Duodenal mucosa (tissue), 2 donors: ENCODE data around the gene HM13.
A peak's percentile ranks its signal among the peaks of the same experiment; 100 is the strongest.
"Not testable (repeated sequence)": the region's sequence is repeated elsewhere in the genome, so short reads cannot be mapped to it uniquely, and the experiment has no call there.

ENCODE experiments used
- H3K27ac ChIP-seq: one replicate; pipeline ENCODE4 v1.7.0; 2013; ENCODE audit warnings: low read depth, low read length
- H3K27me3 ChIP-seq, 2 donors: one replicate each; pipeline ENCODE4 v1.7.0; 2013; ENCODE audit warnings: low read length in 2 of 2, control low read depth in 1 of 2; ENCODE audit not compliant: insufficient read depth in 2 of 2, control insufficient read depth in 1 of 2
- H3K36me3 ChIP-seq, 2 donors: one replicate each; pipeline ENCODE4 v1.7.0; 2013; ENCODE audit warnings: low read length in 2 of 2, control low read depth in 1 of 2; ENCODE audit not compliant: insufficient read depth in 2 of 2, control insufficient read depth in 1 of 2
- H3K4me1 ChIP-seq, 2 donors: one replicate each; pipeline ENCODE4 v1.7.0; 2013; ENCODE audit warnings: low read length in 2 of 2, control low read depth in 1 of 2; ENCODE audit not compliant: insufficient read depth in 2 of 2, control insufficient read depth in 1 of 2
- H3K4me3 ChIP-seq, 2 donors: one replicate each; pipeline ENCODE4 v1.7.0; 2013; ENCODE audit warnings: low read length in 2 of 2, low read depth in 1 of 2
- H3K9ac ChIP-seq, 2 donors: one replicate each; pipeline ENCODE4 v1.7.0; 2013; ENCODE audit warnings: low read length in 2 of 2, low read depth in 1 of 2
- H3K9me3 ChIP-seq, 2 donors: one replicate each; pipeline ENCODE4 v1.7.0; 2013; ENCODE audit warnings: low read length in 2 of 2, control low read depth in 1 of 2; ENCODE audit not compliant: control insufficient read depth in 1 of 2

Gene HM13

DNA sequence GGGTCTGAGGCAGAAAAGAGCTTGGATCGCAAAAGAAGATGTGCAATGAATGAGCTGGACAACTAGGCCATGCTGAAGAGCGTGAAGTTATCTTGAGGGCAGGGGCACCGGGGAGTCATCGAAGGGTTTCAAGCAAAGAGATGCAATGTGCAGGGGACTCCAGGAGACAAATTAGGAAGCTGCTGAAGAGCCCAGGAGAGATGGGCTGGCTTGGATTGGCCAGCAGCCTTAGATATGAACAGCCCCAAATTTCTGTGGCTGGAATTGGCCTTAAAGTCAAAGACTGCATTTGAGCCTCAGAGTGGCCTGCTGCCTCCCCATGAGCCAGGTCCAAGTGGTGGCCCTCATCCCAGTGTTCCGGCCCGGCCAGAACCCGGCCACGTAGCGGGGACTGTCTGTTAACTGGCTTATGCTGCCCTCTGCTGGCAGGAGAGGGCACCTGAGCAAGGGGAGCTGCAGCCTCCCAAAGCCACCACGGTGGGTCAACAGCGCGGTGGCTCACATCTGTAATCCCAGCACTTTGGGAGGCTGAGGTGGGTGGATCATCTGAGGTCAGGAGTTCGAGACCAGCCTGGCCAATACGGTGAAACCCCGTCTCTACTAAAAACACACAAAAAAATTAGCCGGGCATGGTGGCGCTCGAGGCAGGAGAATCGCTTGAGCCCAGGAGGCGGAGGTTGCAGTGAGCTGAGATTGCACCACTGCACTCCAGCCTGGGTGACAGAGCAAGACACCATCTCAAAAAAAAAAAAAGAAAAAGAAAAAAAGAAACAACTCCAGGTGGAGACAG is 11.2 kb upstream of the HM13 start:
- H3K9ac ChIP-seq, H3K27ac ChIP-seq, H3K36me3 ChIP-seq, H3K27me3 ChIP-seq, H3K4me1 ChIP-seq, H3K4me3 ChIP-seq, H3K9me3 ChIP-seq: not testable (repeated sequence)

DNA sequence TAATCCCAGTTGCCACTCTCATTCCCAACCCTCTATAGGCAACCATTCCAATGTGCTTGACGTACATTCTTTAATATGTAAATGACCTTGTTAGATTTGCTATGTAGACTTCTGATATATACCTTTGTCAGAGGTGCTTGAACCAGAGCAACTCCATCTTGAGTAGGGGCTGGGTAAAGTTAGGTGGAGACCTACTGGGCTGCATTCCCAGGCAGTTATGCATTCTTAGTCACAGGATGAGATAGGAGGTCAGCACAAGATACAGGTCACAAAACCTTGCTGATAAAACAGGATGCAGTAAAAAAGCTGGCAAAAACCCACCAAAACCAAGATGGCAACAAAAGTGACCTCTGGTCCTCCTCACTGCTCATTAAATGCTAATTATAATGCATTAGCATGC is 8.3 kb upstream of the HM13 start:
- Histone ChIP-seq H3K4me3 (no peak overlapping the region), H3K36me3 (no peaks in the 10 kb centered on the region), H3K27ac (no peak overlapping the region), H3K4me1 (no peaks in the 10 kb centered on the region), H3K9ac (no peak overlapping the region), H3K27me3 (no peaks in the 10 kb centered on the region), H3K9me3 (no peaks in the 10 kb centered on the region)

DNA sequence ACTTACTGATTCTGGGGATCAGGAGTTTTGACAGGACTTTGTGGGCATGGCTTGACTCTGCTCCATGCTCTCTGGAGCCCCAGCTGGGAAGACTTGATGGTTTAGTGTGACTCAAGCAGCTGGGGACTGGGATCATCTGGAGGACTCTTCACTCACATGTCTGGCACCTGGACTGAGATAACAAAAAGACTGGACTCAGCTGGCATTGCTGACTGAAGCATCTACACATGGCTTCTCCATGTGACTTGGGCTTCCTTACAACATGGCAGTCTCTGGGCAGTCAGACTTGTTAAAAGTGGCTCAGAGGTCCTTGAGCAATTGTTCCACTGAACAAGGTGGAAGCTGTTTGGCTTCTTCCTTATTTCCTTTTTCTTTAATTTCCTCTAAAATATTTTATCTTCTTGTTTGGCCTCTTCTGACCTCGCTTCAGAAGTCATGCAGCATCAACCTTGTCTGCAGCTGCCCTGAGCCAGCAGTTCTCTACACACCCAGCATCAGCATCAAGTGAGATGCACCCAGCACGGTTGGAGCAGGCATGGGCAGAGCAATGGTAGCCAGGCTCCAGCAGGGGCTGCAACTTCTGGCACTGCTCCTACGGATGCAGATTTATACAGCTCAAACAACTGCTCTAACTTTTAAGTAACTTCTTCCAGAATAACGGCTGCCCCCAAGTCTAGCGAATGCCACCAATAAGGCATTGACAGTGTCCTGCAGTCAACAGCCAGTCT is 5.6 kb upstream of the HM13 start:
- Histone ChIP-seq H3K36me3 (no peaks in the 10 kb centered on the region), H3K27me3 (no peaks in the 10 kb centered on the region), H3K4me3 (no peak overlapping the region), H3K27ac (no peak overlapping the region), H3K9ac (no peak overlapping the region), H3K9me3 (no peaks in the 10 kb centered on the region), H3K4me1 (no peaks in the 10 kb centered on the region)

DNA sequence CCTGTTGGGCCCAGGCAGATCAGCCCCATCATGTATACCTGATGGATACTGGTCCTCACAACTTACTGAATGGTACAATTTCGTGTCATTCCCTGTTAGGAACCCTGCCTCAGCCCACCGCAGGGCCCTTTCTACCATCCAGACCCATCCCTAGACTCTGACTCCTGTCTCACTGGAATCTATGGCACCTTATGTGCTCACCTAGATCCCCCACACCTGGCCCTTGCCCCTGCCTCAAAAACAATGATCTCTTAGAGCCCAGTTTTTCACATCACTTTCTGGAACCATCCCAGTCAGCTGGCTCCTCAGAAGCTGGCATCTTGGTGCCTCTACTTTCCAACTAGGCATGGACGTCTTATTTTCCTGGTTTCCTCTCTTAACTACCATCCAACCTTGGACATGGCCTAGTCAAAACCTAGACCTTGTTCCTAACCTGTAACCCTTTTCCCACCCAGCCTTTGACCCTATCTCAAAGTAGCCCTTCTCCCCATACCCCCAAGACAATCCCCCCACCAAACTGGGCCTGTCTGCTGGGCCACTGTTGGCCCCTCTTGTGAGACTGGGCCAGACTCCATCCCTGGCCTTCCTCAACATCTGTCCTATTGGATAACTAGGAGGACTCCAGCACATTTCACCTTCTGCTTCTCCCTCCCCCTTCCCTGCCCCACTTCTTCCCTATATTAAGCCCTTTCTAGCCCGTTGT is 981 bp downstream of the HM13 start:
- Histone ChIP-seq H3K27me3 (no peaks in the 10 kb centered on the region), H3K27ac (peak overlapping the region; percentile 76), H3K36me3 (peaks cover 0 to 5% of the 10 kb centered on the region in 2 donors), H3K9me3 (no peaks in the 10 kb centered on the region), H3K4me3 (peak overlapping the region; percentile 99 to 100), H3K4me1 (peaks cover 29 to 31% of the 10 kb centered on the region in 2 donors), H3K9ac (peak overlapping the region; percentile 91 to 96)

DNA sequence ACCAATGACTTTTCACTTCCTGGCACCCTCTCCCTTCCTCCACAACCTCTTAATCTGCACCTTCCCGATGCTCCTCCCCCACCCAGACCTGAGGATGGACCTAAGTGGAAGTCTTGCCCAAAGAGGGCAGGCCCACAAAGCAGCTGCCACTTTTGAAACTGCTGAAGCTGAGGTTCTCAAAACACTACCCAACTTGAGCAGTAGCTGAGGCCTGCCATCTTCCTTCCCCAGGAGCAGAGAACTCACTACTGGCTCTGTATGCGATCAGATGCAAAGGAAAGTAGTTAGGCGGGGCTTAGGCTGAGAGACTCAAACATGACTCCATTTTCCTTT is 1.5 kb downstream of the HM13 start:
- Histone ChIP-seq H3K4me3 (peak overlapping the region; percentile 99 to 100), H3K36me3 (peaks cover 3 to 5% of the 10 kb centered on the region in 2 donors), H3K9me3 (no peaks in the 10 kb centered on the region), H3K27me3 (no peaks in the 10 kb centered on the region), H3K4me1 (peaks cover 29 to 31% of the 10 kb centered on the region in 2 donors), H3K9ac (peak overlapping the region; percentile 91 to 96), H3K27ac (no peak overlapping the region)

DNA sequence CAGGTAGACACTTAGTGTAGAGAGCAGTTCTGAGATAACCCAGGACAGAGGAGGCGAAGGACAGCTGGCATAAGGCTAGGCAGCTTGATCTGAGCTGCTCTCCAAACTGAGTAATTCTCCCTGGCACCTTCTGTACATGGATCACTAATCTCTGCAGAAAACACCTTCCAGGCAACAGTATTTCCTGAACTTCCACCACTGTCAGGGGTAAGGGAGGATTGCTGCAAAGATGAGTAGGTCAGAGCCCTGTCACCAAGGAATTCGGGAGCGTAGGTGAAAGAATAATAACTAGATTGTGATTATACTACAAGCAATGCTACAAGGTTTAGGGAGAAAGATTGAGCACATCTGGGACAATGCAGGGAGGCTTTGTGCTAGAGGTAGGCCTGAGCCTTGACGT is 1.9 kb downstream of the HM13 start:
- Histone ChIP-seq H3K27ac (no peak overlapping the region), H3K4me1 (peaks cover 31 to 32% of the 10 kb centered on the region in 2 donors), H3K9ac (peak overlapping the region; percentile 2 to 91), H3K4me3 (peak overlapping the region; percentile 99 to 100), H3K36me3 (peaks cover 6 to 7% of the 10 kb centered on the region in 2 donors), H3K9me3 (no peaks in the 10 kb centered on the region), H3K27me3 (no peaks in the 10 kb centered on the region)

DNA sequence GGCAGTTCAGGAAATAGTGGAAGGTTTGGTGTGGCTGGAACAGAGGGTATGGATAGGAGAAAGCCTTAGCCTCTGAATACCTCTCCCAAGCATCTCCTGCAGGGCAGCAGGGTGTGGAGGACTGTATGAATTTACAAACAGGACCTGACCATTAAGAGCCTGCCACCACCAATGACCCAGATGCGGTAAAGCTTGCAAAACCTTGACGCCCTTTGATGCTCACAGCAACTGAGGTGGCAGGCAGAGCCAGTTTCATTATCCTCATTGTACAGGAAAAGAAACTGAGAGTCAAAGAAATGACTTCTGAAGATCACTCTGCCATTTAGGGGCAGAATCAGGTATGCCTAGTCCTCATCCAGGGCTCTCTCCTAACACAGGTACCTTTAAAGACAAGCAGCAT is 2.4 kb downstream of the HM13 start:
- Histone ChIP-seq H3K4me3 (peak overlapping the region; percentile 99 to 100), H3K27me3 (no peaks in the 10 kb centered on the region), H3K27ac (no peak overlapping the region), H3K4me1 (peaks cover 31 to 34% of the 10 kb centered on the region in 2 donors), H3K9me3 (no peaks in the 10 kb centered on the region), H3K9ac (peak overlapping the region; percentile 2 to 91), H3K36me3 (peaks cover 8% of the 10 kb centered on the region in 2 donors)

DNA sequence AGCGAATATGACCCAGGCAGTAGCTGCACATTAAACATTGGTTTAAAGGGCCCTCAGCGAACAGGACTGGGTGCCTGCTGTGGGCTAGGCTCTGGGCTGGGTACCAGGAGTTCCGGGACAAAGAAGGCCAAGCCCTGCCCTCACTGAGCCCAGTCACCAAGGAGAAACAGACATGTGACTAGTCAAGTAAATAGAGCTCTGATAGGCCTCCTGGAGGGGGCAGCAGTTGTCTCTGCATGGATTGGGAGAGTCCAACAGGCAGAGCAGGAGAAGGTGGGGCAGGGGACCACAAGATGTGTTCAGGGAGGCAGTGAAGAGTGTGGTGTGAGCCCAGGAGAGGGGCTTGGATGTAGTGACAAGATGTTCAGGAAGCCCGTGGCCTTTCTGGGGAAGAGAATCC is 3.1 kb downstream of the HM13 start:
- no peaks in the 10 kb centered on the region for H3K27me3 ChIP-seq
- peak overlapping the region; percentile 19 to 100 for H3K4me3 ChIP-seq
- no peaks in the 10 kb centered on the region for H3K9me3 ChIP-seq
- no peak overlapping the region for H3K9ac ChIP-seq
- H3K27ac ChIP-seq: no peak overlapping the region
- H3K4me1 ChIP-seq: peaks cover 34 to 37% of the 10 kb centered on the region in 2 donors
- H3K36me3 ChIP-seq: peaks cover 8 to 12% of the 10 kb centered on the region in 2 donors

DNA sequence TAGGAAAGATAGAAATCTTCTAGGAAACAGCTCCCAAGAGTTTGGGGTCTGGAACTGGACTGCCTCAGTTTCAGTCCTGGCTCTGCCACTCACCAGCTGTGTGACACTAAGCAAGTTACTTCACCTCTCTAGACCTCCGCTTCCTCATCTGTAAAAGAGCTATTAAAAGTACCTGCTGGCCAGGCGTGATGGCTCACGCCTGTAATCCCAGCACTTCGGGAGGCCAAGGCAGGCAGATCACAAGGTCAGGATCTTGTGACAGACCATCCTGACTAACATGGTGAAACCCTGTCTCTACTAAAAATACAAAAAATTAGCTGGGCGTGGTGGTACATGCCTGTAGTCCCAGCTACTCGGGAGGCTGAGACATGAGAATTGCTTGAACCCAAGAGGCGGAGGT is 7.0 kb downstream of the HM13 start:
- peaks cover 19 to 23% of the 10 kb centered on the region in 2 donors for H3K4me1 ChIP-seq
- H3K27ac ChIP-seq, H3K4me3 ChIP-seq: not testable (repeated sequence)

DNA sequence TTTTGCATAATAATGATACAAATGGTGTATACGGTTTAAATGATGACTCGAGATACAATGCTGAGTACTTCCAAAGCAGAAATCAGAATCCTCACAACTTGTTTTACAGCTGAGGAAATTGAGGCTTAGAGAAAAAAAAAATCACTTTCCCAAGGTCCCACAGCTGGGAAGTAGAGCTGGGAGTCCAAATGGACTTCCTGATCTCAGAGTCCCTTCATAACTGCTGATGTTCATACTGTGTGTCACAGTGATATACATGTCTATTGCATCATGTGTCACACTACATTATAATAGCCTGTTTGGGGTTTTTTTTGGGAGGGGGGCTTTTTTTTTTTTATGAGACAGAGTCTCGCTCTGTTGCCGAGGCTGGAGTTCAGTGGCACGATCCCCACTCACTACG is 8.5 kb downstream of the HM13 start:
- H3K4me1 ChIP-seq: peaks cover 5 to 9% of the 10 kb centered on the region in 2 donors

More for the DNA sequence above, 7.0 kb downstream of the HM13 start:
- H3K27me3 ChIP-seq, H3K9me3 ChIP-seq, H3K9ac ChIP-seq: not testable (repeated sequence)
- peaks cover 16 to 26% of the 10 kb centered on the region in 2 donors for H3K36me3 ChIP-seq

More for the DNA sequence above, 8.5 kb downstream of the HM13 start:
- Histone ChIP-seq H3K27me3 (no peaks in the 10 kb centered on the region), H3K4me3 (no peak overlapping the region), H3K27ac (no peak overlapping the region), H3K9me3 (no peaks in the 10 kb centered on the region), H3K36me3 (peaks cover 11 to 37% of the 10 kb centered on the region in 2 donors), H3K9ac (no peak overlapping the region)
